SH-SY5Y (cell line): ENCODE measurements around the gene SCN2B.
A peak's percentile ranks its signal among the peaks of the same experiment; 100 is the strongest.

ENCODE experiments used
- GATA2 ChIP-seq: IDR thresholded peaks from 2 replicates; pipeline ENCODE4 v1.6.1; 2011; ENCODE audit warnings: mild to moderate bottlenecking, low read depth, low read length
- GATA3 ChIP-seq: IDR thresholded peaks from 2 replicates; pipeline ENCODE4 v1.6.1; 2011; ENCODE audit warnings: low read depth, mild to moderate bottlenecking, low read length, moderate library complexity

Gene SCN2B

DNA sequence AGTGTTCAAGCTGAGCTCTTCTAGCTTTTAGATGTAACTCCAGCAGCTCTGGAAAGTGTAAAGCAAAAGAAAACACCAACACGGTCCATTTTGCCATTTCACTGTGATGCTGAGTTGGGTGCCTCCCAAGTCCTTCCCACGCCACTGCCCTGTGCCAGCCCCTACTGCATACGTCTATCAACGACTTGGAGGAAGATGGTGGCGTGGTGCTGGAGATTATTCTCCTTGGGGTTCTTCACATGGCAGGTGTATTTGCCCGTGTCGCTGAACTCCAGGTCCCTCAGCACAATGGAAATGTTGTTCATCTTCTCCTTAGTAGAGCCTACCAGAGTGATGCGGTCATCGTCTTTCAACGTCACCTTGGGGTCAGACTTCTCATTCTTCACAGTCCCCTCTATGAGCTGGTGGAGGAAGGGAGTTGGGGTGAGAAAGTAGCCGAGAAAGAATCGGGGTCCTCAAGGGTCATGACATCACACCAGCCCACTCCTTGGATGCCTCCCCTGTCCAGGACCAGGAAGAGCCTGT, 32.7 kb downstream of the SCN2B start:
- TF ChIP-seq GATA2 (no peak), GATA3 (no peak)

DNA sequence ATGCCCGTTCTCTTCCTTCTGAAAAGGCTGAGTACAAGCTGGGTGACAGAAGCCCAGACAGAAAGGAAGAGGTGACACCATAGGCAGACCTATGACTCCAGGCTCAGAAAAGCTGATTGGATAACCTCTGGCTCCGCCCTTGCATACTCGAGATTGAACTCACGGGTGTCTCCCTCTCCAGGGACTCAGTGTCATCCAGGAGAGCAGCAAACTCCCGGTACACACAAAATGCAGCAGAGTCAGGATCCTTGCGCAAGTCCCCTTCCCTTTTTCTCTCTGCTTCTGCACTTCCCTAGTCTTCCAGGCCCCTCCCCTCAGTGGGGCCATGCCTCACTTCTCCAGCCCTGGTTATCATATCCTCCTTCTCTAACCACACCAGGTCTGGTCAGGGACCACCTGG, 33.6 kb downstream of the SCN2B start:
- TF ChIP-seq GATA2 = no peak
- no peak for TF ChIP-seq GATA3

DNA sequence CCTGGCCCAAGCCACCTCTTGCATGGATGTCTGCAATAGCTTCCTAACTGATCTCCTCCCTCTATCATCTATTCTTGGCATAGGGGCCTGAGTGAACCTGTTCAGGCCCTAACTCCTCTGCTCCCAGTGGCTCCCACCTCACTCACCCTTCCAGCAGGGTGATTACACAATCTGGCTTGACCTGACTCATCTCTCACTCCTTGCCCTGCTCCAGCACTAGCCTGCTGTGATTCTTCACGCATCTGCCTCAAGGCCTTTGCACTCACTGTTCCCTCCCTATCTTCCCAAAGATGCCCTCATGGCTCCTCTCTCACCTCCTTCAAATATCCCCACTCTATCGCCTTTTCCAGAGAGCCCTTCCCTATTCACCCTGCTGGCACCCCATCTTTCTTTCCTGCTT, 34.4 kb downstream of the SCN2B start:
- TF ChIP-seq GATA3 (no peak), GATA2 (no peak)

DNA sequence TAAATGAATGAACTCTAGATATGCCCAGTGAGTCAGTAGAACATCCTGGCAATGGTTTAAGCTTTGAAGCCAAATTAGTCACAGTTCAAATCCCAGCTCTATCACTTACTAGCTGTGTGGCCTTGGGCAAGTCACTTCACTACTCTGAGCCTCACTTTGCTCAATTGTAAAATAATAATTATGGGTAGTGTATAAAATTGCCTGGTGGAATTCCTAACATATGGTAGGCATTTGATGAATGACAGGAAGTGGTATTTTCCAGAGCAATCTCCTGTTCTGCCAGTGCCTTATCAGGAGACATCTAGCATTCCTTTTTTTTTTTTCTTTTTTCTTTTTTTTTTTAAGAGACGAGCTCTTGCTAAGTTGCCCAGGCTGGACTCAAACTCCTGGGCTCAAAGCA, 36.9 kb downstream of the SCN2B start:
- no peak for TF ChIP-seq GATA3
- peak; percentile 57; the same call in 1 of the 2 replicates for TF ChIP-seq GATA2

DNA sequence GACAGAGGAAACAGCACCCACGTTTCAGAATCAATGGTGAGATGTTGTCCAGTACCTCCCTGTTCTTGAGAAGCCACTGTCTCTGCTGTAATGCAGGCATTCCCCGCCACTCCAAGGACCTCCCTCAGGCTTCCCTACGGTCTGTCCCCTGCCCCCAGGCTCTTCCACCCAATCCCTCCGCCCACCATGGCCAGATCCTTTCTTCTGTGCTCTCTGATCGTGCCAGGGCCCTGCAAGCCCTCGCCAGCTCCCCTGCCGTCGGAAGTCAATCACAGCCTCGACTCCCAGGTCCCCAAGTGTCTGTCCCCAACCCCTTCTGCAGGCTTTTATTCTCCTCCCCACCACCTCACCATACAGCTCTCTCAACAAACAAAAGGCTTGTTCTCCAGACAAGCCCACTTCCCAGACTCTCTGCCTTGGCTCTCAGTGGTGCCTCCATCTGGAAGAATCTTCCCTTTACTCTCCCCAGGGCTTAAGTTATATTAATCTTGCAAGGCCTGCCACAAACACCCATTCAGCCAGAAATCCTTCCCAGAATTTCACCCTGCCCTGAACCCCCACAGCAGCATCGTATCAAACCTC, 37.5 kb downstream of the SCN2B start:
- TF ChIP-seq GATA3 = no peak
- TF ChIP-seq GATA2 = no peak

DNA sequence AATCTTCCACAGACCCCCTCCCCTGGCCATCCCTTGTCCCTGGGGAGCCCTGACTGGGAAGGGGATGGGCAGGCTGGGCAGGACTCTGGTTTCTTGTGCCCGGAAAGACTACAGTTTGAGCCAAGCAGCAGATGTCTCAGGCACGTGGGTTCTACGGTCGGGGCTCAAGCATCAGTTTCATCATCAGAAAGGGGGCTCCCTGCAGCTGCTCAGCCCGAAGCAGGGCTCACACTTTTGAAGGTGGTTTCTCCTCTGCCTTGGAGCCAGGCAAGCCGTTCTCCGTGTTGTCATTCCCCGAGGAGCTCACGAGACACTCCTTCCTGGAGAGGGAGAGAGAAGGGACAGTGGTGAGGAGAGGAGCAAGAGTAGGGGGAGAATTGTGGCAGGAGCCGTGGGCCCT, 39.6 kb downstream of the SCN2B start:
- TF ChIP-seq GATA3 = no peak
- TF ChIP-seq GATA2 = no peak

DNA sequence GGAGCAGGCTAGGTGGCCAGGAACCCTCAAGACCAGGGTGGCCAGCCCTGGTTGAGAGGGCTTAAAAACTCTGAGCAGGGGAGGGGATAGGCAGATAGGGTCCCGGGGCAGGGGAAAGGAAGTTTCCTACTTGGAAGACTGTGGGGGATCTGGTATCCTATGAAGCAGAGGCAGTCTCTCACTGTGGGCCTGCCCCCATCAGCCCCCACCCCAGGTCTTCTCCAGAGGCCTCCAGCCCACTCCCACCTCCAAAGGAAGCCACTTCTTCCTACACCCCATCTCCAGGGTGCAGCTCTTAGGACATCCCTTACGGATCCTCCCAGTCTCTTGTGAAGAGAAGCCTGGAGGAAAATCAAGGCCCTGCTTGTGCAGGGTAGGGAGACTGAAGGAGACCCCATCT, 40.1 kb downstream of the SCN2B start:
- no peak for TF ChIP-seq GATA2
- TF ChIP-seq GATA3 = no peak

DNA sequence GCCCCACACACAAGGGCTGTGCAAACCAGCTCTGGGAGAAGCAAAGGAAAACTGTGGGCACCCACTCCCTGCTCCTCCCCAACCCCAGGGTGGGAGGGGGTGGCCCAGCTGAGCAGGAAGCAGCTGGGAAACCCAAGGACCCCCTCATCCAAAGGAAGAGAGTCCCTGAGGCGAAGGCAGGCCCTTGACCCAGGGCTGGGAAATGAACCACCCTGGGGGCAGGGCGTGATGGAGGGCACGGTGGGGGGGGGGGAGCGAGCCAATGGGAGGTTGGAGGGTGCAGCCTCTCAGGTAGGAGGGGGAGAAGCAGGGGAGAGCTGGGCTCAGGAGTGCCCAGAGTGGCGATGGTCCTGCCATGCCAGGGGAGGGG, 40.7 kb downstream of the SCN2B start:
- TF ChIP-seq GATA2 = no peak
- TF ChIP-seq GATA3 = no peak

DNA sequence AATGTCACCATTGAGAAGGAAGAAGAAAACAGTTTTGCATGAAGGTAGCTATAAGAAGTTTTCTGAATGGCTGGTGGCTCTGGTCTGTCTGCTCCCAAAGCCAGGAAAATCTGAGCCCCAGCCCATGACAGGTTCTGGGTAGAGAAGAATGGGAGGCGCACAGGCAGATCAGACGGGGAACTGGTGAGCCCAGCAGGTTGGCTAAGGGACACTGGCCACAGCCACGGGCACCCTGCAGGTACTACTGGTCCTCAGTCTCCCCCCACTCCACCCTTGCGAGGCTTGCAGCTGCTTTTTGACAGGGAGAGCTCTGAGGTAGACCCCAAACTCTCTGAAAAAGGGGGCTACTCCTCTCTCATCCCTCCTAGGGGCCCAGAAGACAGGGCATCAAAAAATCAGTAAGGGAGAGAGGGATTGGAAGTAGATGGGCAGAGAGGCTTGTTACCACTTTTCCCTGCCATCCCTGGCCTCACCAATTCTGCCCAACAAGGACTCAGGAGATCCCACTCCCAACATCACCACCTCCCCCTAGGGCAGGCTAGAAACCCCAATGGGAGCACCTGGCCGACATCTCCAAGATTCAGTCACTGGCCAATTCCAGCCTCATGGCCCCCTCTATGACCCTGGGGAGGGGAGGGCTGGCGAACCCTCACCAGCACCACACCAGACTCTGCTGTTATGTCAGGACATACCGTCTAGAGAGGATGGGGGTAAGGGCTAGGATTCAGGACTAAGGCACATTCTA, 41.2 kb downstream of the SCN2B start:
- TF ChIP-seq GATA3 (no peak), GATA2 (no peak)

DNA sequence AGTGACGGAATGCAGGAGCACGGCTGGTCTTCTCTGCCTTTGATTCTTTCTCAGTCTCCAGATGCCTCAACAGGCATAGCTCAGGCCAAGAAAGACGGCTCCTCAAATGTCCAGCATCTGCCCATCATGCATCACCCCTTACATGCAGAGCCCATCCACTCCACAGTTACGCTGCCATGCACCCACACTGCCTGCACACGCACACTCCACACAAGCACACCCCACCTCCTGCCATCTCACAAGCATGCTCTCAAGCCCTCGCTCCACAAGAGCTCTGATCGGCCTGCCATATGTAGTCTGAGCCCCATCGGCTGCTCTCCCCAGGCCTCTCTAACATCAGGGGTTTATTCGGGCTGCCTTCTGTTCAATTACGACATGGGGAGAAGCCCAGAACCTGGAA, 42.6 kb downstream of the SCN2B start:
- TF ChIP-seq GATA3 = no peak
- TF ChIP-seq GATA2 = no peak

DNA sequence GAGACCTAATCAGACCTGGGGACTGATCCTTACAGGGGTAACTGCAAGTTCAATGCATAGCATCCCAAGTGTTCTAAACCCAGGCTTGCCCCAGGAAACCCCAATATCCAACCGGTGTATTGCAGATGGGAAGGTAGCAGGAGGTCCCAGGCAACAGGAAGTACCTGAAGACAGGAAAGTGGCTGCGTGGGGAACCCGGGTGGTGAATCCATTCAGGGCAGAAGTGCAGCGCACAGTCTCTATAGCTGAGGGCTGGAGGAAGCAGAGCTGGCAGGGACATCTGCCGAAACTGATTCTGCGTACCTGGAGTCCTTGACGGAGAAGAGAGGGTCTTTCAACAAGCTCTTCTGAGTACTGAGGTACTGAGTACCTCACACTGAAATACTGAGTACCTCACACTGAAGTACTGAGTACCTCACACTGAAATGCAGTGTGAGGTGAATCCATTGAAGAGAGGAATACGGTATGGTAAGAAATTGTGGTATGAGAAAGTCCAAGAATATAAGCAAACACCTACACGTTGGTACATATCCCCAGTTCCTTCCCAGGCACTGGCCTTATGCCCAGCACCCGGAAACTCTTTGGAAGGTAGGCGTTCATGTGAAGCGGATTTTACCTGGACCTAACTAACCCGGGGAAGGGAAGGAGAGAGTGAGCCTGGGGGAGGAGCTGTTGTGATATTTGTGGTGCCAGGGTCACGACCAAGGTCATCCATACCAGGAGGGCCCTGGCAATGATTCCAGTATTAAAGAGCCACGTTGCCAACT, 43.9 kb downstream of the SCN2B start:
- TF ChIP-seq GATA2 (no peak), GATA3 (no peak)

DNA sequence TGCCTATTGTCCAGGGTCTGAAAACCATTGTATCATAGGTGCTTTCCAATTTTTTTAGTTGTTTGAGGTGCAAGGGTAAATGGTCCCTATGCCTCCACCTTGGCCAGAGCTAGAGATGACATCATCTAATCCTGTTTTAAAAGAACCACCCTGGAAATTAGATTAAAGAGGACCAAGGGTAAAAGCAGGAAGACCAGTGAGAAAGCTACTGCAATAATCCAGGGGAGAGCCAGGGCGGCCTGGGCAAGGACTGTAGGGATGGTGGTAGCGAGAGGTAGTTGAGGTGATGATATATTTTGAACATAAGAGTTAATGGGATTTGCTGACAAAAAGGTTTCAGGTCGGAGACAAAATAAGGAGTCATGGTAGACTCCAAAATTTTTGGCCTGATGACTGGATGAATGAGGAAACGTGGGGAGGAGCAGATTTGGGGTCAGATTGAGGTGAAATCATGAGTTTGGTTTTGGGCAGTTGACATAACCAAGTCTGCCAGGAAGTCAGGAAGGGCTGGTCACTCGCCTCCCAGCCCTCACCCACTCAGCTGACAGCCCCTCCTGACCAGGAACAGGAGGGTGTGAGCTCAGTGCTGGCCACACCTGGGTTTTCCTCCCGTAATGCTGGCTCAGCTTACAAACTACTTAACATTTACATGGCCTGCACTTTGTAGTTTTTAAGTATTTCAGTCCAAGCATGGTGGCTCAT, 46.8 kb downstream of the SCN2B start:
- TF ChIP-seq GATA3 = no peak
- no peak for TF ChIP-seq GATA2

DNA sequence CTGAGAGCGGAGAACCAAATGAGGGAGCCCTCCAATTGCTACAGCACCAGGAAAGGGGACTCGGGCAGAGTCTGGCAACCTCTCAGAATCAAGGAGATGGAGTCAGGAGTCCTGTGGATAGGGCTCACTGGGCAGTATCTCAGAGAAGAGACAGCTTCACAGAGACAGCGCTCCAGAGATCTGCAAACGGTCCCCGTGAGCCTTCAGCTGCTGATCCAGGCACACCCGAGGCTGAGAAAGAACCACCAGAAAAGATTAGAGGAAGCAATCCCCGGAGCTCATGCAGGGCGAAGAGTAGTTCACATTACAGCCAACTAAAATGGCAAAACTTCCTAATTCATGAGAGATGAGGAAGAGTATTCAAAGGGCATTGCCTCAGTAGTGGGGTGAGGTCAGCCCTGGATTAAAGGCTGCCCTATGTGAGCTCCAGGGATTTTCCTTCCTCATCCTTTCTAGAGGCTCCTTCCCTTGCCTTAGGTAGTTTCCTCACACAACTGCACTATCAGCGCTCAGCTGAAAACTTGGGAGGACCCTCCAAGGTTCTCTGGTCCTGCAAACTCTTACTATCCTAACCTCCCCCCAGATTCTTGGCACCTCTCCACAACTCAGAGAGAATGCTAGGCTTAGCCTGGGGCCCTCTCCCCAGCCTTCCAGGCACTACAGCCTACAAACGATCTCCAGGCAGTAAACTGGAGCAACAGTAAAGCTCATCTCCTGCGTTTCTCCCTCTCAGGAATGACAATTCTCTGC, 47.5 kb downstream of the SCN2B start:
- TF ChIP-seq GATA3 (no peak), GATA2 (no peak)
